ENCODE results near the gene SYT1.
"Not testable (repeated sequence)": the region's sequence is repeated elsewhere in the genome, so short reads cannot be mapped to it uniquely, and the experiment has no call there.

The SYT1 gene

DNA sequence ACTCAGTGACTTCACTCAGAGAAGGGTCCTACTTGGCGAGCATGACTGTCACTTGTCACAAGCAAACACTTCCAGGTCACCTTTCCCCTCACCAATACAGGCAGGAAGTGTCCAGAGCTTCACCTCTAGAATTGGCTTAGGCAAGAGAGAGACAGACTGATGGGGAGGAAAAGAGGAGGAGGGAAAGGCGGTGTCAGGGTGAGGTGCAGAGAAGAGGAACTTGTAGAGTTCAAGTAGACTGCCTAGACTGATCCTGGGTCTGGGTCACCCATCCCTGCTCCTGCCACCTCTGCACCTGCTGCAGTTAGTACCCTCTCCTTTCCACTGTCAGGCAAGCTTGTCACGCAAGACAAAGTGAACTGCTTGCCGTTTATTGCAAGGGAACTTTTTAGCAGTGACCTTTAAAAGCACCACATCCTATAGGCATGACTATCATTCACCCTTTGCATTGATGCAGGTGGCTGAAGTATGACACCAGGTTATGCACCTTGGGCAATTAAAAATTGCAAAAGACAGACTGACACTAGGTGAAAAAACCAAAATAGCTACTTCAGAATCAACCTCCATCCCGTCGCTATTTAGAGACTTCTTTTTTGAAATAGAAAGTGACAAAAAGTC, 292.4 kb downstream of the SYT1 start:
- DNase-seq: no peak

- DNase-seq: no peak
Observed at GRCh38 chr12:79161249-79161934, 296.8 kb downstream of the SYT1 start.

- no peak for DNase-seq
Observed at GRCh38 chr12:79162147-79162772, 297.7 kb downstream of the SYT1 start.

- DNase-seq: no peak
Observed at GRCh38 chr12:79162948-79163347, 298.4 kb downstream of the SYT1 start.

GRCh38 chr12:79164890-79165289, 300.3 kb downstream of the SYT1 start:
- DNase-seq: no peak

- DNase-seq: no peak
Observed at GRCh38 chr12:79168687-79169086, 304.1 kb downstream of the SYT1 start.

- DNase-seq: no peak
Observed at GRCh38 chr12:79174626-79175025, 310.1 kb downstream of the SYT1 start.

DNA sequence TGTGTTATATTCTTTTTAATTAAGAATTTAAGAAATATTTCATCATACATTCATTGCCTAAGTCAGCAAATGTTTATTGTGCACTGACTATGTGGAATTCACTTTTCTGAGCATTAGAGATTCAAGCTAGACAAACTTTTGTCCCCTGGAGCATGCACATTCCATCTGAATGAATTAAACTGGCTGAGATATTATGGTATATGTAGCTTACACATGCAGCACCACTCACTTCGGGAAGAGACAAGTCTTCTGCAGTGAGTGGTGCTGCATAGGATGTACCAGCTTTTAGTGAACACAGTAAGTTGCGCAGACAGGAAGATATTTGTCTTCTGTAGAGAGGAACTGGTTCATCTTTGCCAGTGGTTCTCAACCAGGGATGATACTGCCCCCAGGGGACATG, 318.4 kb downstream of the SYT1 start:
- no peak for DNase-seq

GRCh38 chr12:79183926-79184325, 319.4 kb downstream of the SYT1 start:
- no peak for DNase-seq

DNA sequence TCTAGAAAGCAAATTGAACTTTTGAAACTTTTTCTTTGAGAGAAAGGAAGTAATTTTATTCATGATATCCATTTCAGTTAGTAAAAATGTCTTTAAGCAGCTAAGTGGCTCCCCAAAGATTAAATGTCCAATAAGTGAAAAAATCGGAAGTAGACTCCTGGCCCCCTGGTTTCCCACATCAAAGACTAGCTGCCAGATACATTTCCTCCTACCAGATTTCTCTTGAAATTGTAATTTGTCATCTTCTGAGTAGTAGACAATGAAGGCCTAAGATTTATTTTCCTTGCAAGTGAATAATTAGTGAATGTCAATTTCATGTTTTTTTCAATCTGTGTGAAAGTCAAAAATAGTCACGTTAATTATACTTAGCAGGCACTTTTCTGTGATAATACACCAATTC, 321.9 kb downstream of the SYT1 start:
- DNase-seq: no peak

GRCh38 chr12:79187032-79187431, 322.5 kb downstream of the SYT1 start:
- DNase-seq: no peak

DNA sequence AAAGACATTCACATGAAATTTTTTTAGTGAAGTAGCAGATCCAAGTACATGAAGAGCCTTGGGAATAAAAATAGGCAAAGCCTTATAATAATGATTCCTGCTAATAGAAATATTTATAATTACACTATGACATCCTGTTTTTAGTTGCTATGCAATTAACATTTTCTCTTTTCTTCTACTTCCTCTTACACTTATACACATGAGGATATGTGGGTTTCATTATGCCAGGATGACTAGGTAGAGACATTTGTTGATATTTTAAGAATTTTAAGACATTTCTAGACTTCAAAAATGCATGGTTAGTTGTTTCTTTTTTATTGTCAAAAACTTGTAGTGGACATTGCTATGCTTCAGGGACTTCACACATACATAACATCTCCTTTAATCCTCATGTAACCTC, 326.8 kb downstream of the SYT1 start:
- no peak for DNase-seq

DNA sequence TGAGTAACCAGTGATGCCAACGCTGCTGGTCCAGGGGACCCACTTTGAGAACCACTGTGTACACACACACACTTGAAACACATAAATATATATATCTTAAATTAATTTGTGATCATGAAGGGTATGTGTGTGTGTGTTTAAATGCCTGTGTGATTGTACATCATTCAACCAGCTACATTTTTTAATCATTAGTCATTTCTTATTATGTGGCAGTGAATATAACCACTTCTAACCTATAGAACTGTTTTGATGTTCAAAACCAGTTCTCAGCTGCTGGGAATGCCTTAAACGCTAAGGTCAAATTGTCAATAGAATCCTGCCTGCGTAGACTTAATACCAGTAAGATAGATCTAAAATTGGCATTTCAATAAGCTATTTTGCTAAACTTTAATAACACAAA, 330.0 kb downstream of the SYT1 start:
- DNase-seq: no peak

- no peak for DNase-seq
Observed at GRCh38 chr12:79199166-79199565, 334.6 kb downstream of the SYT1 start.

DNA sequence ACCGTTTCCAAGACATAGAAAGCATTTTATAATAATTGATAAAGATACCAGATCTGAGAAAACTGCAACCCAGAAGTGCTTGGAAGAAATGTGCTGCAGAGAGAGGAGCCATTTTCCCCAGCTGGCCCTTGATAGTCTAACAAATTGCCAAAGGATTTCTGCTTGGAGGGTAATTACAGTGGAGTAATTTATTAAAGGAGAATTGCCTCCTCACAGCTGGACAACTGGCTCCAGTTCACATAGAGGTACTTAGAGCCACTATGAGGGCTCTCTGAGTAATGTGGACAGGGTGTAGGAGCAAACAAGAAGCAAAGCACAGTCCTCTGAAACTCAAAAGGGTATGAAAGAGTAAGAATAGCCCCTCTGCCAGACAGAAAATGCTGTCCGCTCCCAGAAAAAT, 335.6 kb downstream of the SYT1 start:
- no peak for DNase-seq

- DNase-seq: no peak
Observed at GRCh38 chr12:79203058-79203647, 338.6 kb downstream of the SYT1 start.

GRCh38 chr12:79206871-79207270, 342.3 kb downstream of the SYT1 start:
- no peak for DNase-seq

DNA sequence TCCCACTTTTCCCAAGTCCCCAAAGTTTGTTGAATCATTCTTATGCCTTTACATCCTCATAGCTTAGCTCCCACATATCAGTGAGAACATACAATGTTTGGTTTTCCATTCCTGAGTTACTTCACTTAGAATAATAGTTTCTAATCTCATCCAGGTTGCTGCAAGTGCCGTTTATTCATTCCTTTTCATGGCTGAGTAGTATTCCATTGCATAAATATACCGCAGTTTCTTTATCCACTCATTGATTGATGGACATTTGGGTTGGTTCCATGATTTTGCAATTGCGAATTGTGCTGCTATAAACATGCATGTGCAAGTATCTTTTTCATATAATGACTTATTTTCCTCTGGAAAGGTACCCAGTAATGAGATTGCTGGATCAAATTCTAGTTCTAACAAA, 345.8 kb downstream of the SYT1 start:
- DNase-seq: not testable (repeated sequence)

GRCh38 chr12:79217306-79217705, 352.7 kb downstream of the SYT1 start:
- no peak for DNase-seq

- DNase-seq: no peak
Observed at GRCh38 chr12:79223210-79223609, 358.6 kb downstream of the SYT1 start.

GRCh38 chr12:79223761-79224160, 359.2 kb downstream of the SYT1 start:
- no peak for DNase-seq

- no peak for DNase-seq
Observed at GRCh38 chr12:79227091-79227490, 362.5 kb downstream of the SYT1 start.

DNA sequence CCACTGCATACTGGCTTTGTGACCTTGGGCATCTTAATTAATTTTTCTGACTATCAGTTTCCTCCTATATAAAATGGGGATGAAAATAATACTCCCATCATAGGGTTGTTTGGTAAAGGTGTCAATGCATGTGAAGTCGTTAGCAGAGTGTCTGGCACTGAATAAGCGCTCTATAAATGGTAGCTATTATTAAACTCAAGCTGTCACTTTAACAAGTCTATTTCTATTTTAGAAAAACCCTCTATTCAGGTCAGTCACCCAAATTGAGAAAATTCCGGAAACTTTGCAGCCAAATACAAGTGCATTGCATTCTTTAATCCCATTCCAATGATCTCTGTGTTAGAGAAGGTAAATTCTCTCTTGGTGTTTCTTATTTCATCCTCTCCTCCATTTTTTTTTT, 363.1 kb downstream of the SYT1 start:
- no peak for DNase-seq

DNA sequence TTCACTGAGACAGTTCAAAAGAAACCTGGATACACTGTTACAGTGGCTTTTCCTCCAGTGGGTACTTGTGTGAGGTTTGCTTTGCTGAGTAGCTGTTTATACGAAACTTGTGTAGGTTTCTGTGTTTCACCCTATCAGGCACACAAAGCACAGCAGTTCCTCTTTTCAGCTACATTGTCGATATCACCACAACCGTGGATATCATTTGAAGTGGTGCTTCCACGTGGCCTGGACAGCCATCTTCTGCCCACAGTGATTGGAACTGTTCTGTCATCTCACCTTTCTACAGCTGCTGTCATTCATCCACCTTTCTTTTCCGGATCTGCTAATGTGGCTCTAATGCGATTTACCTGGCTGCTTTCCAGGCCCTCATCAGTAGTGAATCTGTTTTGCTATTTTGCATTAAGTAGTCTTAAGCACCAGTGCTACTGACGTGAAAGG, 368.8 kb downstream of the SYT1 start:
- no peak for DNase-seq
